GM13977 (cell line): Measurements from ENCODE around the gene ZBTB7C.

Experiments used
- DNase-seq: peaks from one replicate; pipeline ENCODE4 v3.0.0; 2012; ENCODE audit warnings: low spot score
- in situ Hi-C: fragments of 300-500 bp; cut with MboI; formaldehyde crosslinking; loops from one replicate; pipeline ENCODE4 v1.12.0; 2022; ENCODE audit warnings: low sequenced_read_pairs, low pct_unique_long_range_greater_than_20kb, mixed read lengths, inconsistent platforms; ENCODE audit not compliant: unreplicated experiment
- TF ChIP-seq, protein P1 (sequence below): IDR thresholded peaks from 2 replicates; pipeline ENCODE4 v1.5.1; 2012; ENCODE audit warnings: mild to moderate bottlenecking, control low read depth; ENCODE audit not compliant: insufficient read depth; ENCODE audit errors: extremely low read depth, missing control alignments

Gene ZBTB7C

DNA sequence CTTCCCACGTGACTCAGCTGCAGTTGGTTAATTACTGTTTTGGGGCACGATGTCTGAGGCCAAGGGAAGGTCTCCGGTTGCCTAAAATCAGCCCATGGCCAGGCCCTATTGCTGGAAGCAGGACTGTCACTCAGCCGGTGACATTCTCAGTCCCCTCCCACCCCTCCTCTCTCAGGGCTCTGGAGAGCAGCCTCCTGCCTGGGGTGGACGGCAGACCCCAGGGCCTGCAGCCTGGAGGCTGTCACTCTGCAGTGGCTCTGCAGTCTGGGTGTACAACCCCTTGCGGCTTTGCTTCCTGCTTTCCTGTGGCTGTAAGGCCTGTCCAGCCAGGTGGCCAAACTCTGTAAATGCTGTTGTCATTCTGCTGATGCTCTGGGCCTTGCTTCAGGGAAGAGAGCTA lies 32.8 kb downstream of the ZBTB7C start:
- in situ Hi-C loops: no loop called here
- no peak for DNase-seq
- TF ChIP-seq, protein P1, sequence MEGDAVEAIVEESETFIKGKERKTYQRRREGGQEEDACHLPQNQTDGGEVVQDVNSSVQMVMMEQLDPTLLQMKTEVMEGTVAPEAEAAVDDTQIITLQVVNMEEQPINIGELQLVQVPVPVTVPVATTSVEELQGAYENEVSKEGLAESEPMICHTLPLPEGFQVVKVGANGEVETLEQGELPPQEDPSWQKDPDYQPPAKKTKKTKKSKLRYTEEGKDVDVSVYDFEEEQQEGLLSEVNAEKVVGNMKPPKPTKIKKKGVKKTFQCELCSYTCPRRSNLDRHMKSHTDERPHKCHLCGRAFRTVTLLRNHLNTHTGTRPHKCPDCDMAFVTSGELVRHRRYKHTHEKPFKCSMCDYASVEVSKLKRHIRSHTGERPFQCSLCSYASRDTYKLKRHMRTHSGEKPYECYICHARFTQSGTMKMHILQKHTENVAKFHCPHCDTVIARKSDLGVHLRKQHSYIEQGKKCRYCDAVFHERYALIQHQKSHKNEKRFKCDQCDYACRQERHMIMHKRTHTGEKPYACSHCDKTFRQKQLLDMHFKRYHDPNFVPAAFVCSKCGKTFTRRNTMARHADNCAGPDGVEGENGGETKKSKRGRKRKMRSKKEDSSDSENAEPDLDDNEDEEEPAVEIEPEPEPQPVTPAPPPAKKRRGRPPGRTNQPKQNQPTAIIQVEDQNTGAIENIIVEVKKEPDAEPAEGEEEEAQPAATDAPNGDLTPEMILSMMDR: no peak

DNA sequence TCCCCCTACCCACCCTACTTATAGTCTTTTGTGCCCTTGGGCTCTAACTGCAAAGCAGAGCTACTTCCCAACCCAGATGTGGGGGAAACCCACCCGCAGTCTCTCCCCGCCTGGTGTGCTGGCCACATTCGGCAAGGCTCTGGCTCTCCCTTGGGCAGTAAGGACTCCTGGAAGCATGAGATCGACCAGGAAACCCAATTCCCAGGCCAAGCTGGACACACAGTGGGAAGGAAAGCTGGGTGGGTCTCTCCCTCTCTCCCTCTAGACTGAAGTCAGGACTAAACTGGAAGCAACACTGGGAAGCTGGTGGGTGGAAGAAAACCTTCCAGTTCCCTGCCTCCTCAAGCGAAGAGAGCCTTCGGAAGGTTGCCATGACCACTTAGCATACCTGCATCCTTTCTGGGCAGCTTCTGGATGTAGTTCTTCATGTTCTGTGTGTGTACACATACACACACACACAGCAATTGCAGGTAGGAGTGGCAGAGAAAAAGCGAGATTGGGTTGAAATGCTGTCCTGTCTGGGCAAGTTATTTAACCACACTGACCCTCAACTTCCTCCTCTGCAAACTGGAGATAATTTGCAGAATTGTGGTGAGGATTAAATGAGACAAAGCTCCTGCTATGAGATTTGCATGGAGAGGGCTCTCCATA lies 33.9 kb downstream of the ZBTB7C start:
- DNase-seq: no peak

DNA sequence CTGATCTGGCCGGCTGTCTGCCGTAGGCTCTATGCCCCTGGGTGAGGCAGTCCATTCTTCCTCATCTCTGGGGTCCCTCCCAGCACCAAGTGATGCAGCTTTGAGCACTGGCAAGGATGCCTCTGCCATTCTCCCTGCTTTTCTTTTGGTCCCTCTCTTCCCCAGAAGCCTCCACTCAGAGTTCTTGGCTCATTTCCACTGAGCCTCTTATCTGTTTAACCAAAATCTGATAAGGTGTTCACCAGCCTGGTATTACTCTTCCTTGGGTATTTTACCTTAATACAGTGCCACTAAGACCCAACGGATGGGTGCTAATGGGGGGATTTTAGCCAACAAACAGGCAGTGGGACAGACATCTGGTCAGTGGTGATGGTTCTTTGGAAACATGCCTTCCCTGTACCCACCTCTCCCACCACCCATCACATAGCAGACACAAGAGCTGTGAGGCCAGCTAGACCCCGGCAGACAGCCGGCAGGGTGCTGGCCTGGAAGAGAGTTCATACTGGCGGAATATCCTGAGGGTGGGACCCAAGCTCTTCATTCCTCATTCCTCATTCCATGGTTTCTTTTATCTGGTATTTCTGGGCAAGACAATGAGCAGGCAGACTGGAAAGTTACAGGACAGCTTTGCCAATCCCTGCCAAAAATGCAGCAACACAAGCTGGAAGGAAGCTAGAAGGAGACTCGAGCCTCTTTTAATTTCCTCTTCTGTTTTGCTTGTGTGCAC lies 34.6 kb downstream of the ZBTB7C start:
- in situ Hi-C loops: no loop called here
- DNase-seq: no peak

More for the DNA sequence above, 33.9 kb downstream of the ZBTB7C start:
- in situ Hi-C loops: no loop called here
- TF ChIP-seq, protein P1: no peak

DNA sequence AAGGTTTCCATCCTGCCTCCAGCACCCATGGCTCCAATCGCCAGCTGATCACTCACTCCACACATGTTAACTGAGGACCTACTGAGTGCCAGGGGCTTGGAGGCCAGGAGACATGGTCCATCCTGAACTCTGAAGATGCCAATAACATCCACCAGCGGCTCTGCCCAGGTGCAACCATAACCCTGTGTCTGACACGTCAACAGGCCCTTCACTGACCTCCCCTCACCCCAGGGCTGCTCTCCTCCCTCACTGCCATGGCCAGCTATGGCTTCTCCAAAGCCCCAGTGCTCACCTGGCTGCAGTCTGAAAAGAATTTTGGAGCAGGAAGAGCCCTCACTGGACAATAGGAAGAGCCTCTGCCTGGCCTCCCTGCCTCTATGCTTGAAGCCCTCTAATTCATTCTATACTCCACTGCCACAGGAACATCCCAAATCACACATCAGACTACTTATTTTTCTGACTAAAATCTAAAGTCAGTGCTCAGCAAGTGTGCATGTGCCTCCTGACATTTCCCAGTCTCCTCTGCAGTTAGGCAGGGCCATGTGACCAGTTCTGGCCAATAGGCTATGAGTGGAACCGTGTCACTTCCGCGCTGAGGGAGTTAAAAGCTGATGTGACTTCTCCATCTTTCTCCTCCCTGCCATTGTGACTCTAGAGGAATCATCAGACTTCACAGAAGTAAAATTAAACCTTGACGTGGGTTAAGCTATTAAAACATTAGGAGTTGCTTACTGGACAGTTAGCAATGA lies 37.2 kb downstream of the ZBTB7C start:
- in situ Hi-C loops: no loop called here
- TF ChIP-seq, protein P1: no peak
- DNase-seq: no peak

More for the DNA sequence above, 34.6 kb downstream of the ZBTB7C start:
- TF ChIP-seq, protein P1: no peak

DNA sequence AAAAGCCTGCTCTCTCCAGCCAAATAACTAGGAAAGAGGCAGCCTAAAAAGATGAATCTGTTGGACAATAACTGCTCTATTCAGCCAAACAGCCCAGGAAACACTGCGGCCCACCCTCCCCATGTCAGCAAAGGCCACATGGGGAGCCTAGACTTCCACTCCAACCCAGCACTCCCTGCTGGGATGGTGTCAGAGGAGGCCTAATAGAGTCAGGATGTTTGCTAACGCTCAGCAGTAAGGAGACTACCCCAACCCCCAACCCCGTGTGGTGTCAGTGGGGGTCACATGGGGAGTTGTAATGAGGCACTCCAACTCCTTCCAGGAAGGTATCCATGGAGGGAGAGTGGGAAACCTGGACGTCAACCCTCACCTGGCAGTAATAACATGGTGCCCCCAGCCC lies 41.6 kb downstream of the ZBTB7C start:
- in situ Hi-C loops: no loop called here

DNA sequence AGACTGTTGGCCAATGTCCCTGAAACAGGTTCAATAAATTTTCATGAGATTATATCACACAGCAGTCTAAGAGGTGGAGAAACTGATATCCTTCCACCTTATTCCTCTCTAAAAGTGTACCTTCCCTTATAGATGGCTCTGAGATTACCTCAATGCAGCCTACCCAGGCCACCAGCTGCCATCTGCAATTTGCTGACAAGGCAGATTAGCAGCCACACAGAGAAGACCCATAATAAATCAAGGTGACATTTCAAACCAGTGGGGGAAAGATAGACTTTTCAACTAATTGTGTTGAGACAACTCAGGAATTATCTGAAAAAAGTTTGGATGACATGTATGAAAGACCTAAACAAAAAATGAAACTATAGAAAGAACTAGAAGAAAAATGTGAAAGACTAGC lies 43.2 kb downstream of the ZBTB7C start:
- TF ChIP-seq, protein P1: no peak
- in situ Hi-C loops: no loop called here
- no peak for DNase-seq

More for the DNA sequence above, 41.6 kb downstream of the ZBTB7C start:
- no peak for DNase-seq
- TF ChIP-seq, protein P1: no peak
